GM12801 (cell line): ENCODE measurements around the gene AK5.

Source experiments
- CTCF ChIP-seq: IDR thresholded peaks from one replicate; pipeline ENCODE4 v1.5.1; 2011; ENCODE audit warnings: control low read depth; ENCODE audit not compliant: insufficient read length; ENCODE audit errors: extremely low read depth

AK5 gene

GRCh38 chr1:77288275-77288674 lies 6.5 kb downstream of the AK5 start:
- no peak for TF ChIP-seq CTCF

GRCh38 chr1:77290576-77290975 lies 8.8 kb downstream of the AK5 start:
- TF ChIP-seq CTCF, result no peak

- no peak for TF ChIP-seq CTCF
Measured at GRCh38 chr1:77292551-77292950, 10.7 kb downstream of the AK5 start.

- no peak for TF ChIP-seq CTCF
Measured at GRCh38 chr1:77300566-77300965, 18.7 kb downstream of the AK5 start.

- no peak for TF ChIP-seq CTCF
Measured at GRCh38 chr1:77303387-77303786, 21.6 kb downstream of the AK5 start.

GRCh38 chr1:77308889-77309621 lies 27.2 kb downstream of the AK5 start:
- TF ChIP-seq CTCF, result no peak

GRCh38 chr1:77310924-77311323 lies 29.1 kb downstream of the AK5 start:
- no peak for TF ChIP-seq CTCF
